KMS-11 (cell line): ENCODE data around the gene GCFC2.

ENCODE experiments used
- H2AFZ ChIP-seq: fragments of 200-600 bp; sonication (generic); 2 replicates; pipeline ENCODE4 v1.6.1; 2016; ENCODE audit warnings: antibody characterized with exemption, mixed run types, low read depth
- H3K27ac ChIP-seq: fragments of 200-600 bp; sonication (generic); 2 replicates; pipeline ENCODE4 v1.6.1; 2016; ENCODE audit warnings: mild to moderate bottlenecking, mixed run types
- H3K27me3 ChIP-seq: fragments of 200-600 bp; sonication (generic); 2 replicates; pipeline ENCODE4 v1.6.1; 2017; ENCODE audit warnings: mild to moderate bottlenecking, low read depth, mixed run types, moderate library complexity; ENCODE audit not compliant: insufficient read depth
- H3K36me3 ChIP-seq: fragments of 200-600 bp; sonication (generic); 2 replicates; pipeline ENCODE4 v1.6.1; 2017; ENCODE audit warnings: mild to moderate bottlenecking, mixed run types; ENCODE audit not compliant: insufficient read depth
- H3K4me1 ChIP-seq: fragments of 200-600 bp; sonication (generic); 2 replicates; pipeline ENCODE4 v1.6.1; 2016; ENCODE audit warnings: mild to moderate bottlenecking, low read depth, mixed run types; ENCODE audit not compliant: poor library complexity, severe bottlenecking
- H3K4me2 ChIP-seq: fragments of 200-600 bp; sonication (generic); 2 replicates; pipeline ENCODE4 v1.7.0; 2016; ENCODE audit warnings: mild to moderate bottlenecking, mixed run types
- H3K4me3 ChIP-seq: fragments of 200-600 bp; sonication (generic); IDR thresholded peaks from 2 replicates; pipeline ENCODE4 v1.6.1; 2017; ENCODE audit warnings: low read depth, low read length, mixed read lengths; ENCODE audit not compliant: insufficient read depth
- H3K79me2 ChIP-seq: fragments of 200-600 bp; sonication (generic); 2 replicates; pipeline ENCODE4 v1.6.1; 2016; ENCODE audit warnings: low read depth, mixed run types; ENCODE audit not compliant: insufficient read depth
- H3K9ac ChIP-seq: fragments of 200-600 bp; sonication (generic); 2 replicates; pipeline ENCODE4 v1.6.1; 2016; ENCODE audit warnings: mild to moderate bottlenecking, mixed run types
- H4K20me1 ChIP-seq: fragments of 200-600 bp; sonication (generic); 2 replicates; pipeline ENCODE4 v1.6.1; 2016; ENCODE audit warnings: mild to moderate bottlenecking, mixed run types; ENCODE audit not compliant: insufficient read depth
- TF ChIP-seq, protein P1 (sequence below): fragments of 200-600 bp; sonication (generic); conservative IDR thresholded peaks from 2 replicates; pipeline ENCODE4 v1.6.1; 2017; ENCODE audit warnings: low read depth, mild to moderate bottlenecking, antibody characterized with exemption, low read length, moderate library complexity, mixed read lengths

The GCFC2 gene

DNA sequence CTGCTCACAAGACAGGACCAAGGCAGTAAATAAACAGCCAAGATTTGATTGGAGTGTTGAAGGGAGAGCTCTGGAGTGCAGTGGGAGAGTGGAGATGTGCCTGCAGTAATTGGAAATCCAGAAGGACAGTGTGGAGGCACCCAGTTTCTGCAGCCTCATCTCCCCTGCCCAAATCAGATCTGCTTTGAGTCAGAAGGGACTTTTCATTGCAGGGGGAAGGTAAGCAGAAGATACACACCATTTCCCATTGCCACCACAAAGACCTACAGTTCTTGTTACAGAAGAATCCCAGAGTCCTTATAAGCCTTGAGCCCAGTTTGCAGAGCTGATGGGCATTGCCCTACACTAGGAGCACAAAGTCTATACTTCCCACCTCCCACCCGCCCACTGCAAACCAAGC is 27.2 kb upstream of the GCFC2 start:
- no peaks in the 10 kb centered on the region; the same call in 1 of the 2 replicates for H3K36me3 ChIP-seq
- H3K9ac ChIP-seq, result no peak overlapping the region
- no peak overlapping the region for H3K27ac ChIP-seq
- H3K27me3 ChIP-seq, result no peaks in the 10 kb centered on the region
- no peaks in the 10 kb centered on the region for H4K20me1 ChIP-seq
- H3K4me2 ChIP-seq, result no peak overlapping the region
- H3K4me3 ChIP-seq, result no peak overlapping the region
- TF ChIP-seq, protein P1, sequence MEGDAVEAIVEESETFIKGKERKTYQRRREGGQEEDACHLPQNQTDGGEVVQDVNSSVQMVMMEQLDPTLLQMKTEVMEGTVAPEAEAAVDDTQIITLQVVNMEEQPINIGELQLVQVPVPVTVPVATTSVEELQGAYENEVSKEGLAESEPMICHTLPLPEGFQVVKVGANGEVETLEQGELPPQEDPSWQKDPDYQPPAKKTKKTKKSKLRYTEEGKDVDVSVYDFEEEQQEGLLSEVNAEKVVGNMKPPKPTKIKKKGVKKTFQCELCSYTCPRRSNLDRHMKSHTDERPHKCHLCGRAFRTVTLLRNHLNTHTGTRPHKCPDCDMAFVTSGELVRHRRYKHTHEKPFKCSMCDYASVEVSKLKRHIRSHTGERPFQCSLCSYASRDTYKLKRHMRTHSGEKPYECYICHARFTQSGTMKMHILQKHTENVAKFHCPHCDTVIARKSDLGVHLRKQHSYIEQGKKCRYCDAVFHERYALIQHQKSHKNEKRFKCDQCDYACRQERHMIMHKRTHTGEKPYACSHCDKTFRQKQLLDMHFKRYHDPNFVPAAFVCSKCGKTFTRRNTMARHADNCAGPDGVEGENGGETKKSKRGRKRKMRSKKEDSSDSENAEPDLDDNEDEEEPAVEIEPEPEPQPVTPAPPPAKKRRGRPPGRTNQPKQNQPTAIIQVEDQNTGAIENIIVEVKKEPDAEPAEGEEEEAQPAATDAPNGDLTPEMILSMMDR, result no peak
- no peaks in the 10 kb centered on the region for H3K4me1 ChIP-seq
- no peaks in the 10 kb centered on the region for H3K79me2 ChIP-seq
- no peak overlapping the region for H2AFZ ChIP-seq

DNA sequence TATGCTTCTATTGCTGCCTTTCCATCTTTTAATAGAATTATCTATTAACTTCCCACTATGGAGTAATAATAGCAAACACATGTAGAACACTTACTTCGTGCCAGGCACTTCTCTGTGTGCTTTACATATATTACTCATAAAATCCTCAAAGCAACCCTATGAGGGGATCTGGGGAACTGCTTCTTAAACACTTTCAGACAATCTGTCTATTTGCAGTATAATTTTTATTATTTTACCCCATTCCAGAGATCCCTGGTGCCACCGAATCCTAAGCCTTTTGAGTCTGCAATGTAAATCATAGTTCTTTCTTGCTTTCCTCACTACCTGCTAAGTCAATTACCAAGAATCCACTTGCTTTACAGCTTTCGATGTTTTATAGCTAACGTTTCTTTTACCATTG is 25.6 kb upstream of the GCFC2 start:
- no peaks in the 10 kb centered on the region for H4K20me1 ChIP-seq
- TF ChIP-seq, protein P1, result no peak
- no peak overlapping the region for H2AFZ ChIP-seq
- no peaks in the 10 kb centered on the region; the same call in 1 of the 2 replicates for H3K36me3 ChIP-seq
- no peak overlapping the region for H3K4me3 ChIP-seq
- no peak overlapping the region for H3K27ac ChIP-seq
- H3K79me2 ChIP-seq, result no peaks in the 10 kb centered on the region
- no peaks in the 10 kb centered on the region for H3K4me1 ChIP-seq
- no peak overlapping the region for H3K4me2 ChIP-seq
- H3K27me3 ChIP-seq, result no peaks in the 10 kb centered on the region
- no peak overlapping the region for H3K9ac ChIP-seq

DNA sequence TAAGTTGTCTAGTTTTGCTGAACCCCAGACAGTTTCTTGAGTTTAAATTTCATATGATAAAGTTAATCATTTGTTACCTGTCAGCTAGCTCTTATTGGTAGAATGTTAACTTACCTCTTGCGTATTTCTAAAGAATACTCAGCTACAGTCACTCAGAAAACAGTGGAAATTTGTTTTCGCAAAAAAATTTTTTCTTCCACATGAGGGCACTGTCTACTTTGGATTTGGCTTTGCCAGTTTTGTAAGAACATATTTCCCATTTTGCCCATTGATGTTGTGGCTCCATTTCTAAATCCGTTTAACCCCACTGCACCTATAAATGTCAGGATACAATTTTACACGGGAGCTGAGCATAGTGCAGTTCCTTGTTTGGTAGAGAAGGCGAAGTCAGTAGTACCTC is 19.1 kb upstream of the GCFC2 start:
- no peaks in the 10 kb centered on the region for H3K4me1 ChIP-seq
- no peaks in the 10 kb centered on the region for H3K79me2 ChIP-seq
- H3K4me3 ChIP-seq, result no peak overlapping the region
- no peak overlapping the region for H3K27ac ChIP-seq
- H3K4me2 ChIP-seq, result no peak overlapping the region
- TF ChIP-seq, protein P1, result peak; percentile 67
- no peaks in the 10 kb centered on the region for H4K20me1 ChIP-seq
- no peak overlapping the region for H2AFZ ChIP-seq
- H3K27me3 ChIP-seq, result no peaks in the 10 kb centered on the region
- no peak overlapping the region for H3K9ac ChIP-seq
- H3K36me3 ChIP-seq, result no peaks in the 10 kb centered on the region

DNA sequence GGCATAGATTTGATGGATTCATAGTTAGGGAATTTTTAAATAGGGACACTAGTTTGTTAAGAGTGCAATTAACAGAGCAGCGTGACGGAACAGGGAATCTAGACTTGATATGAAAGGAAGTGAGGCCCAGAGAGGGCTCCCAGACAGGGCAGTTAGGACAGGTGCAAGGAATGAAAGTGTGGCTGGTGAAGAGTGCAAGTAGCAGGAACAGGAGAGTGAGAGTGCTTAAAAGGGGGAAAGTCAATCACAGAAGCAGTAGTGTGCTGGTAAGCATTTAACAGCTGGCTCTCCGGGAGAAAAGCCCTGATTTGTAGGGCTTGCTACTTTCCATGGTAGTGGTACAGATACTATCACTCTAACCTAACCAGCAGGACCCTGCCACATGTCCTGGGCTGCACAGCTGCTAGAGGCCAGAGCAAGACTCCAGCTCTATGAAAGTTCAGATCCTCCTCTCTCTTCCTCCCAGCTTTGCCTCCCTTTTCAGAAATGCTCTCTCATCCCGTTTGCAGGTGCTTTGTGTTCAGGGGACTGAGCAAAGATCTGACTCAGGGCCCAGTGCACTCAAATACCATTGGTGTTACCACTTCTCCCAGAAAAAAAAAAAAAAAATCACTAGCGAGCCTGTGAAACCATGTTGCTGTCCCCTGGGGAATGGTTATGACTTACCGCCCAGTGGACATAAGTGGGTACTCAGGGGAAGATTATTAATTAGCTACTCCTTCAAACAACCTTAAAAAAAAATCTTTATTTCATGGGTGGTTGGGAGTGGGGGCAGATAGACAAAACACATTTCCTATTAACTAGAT is 18.1 kb upstream of the GCFC2 start:
- Histone ChIP-seq H3K4me1 (no peaks in the 10 kb centered on the region), H3K36me3 (no peaks in the 10 kb centered on the region), H3K4me3 (no peak overlapping the region), H4K20me1 (no peaks in the 10 kb centered on the region), H3K27me3 (no peaks in the 10 kb centered on the region), H3K79me2 (no peaks in the 10 kb centered on the region), H3K27ac (no peak overlapping the region), H2AFZ (no peak overlapping the region), H3K4me2 (no peak overlapping the region), H3K9ac (no peak overlapping the region)
- TF ChIP-seq, protein P1, result no peak
